SU-DHL-6 (cell line): ENCODE measurements around the gene COG1.

Experiments used
- EZH2phosphoT487 ChIP-seq: fragments of 200-600 bp; sonication (generic), shearing (Covaris generic); conservative IDR thresholded peaks from 2 replicates; pipeline ENCODE4 v1.6.1; 2018; ENCODE audit warnings: mild to moderate bottlenecking, antibody characterized with exemption, low read length, moderate library complexity, mixed read lengths
- TF ChIP-seq, protein P1 (sequence below): fragments of 200-600 bp; sonication (generic); IDR thresholded peaks from one replicate; pipeline ENCODE4 v1.5.1; 2017; ENCODE audit warnings: antibody characterized with exemption, mild to moderate bottlenecking, low read length, moderate library complexity; ENCODE audit not compliant: insufficient read depth, poor library complexity, severe bottlenecking

DNA sequence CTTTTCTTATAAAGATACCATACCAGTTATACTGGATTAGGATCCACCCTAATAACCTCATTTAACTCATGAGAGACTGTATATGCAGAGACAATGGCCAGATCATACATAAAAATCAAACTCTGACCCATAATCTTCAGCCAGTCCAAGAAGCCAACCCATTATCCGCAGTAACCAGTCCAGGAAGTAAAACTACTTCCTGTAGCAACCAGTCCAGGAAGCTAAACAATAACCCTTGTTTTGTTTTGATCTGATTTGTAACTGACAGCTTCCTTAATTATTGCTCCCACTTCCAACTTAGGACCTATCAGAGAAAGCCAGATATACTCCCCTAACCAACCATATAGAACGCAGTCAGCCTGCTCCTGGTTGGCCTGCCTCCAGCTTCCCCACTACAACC lies 47.2 kb upstream of the COG1 start:
- TF ChIP-seq, protein P1, sequence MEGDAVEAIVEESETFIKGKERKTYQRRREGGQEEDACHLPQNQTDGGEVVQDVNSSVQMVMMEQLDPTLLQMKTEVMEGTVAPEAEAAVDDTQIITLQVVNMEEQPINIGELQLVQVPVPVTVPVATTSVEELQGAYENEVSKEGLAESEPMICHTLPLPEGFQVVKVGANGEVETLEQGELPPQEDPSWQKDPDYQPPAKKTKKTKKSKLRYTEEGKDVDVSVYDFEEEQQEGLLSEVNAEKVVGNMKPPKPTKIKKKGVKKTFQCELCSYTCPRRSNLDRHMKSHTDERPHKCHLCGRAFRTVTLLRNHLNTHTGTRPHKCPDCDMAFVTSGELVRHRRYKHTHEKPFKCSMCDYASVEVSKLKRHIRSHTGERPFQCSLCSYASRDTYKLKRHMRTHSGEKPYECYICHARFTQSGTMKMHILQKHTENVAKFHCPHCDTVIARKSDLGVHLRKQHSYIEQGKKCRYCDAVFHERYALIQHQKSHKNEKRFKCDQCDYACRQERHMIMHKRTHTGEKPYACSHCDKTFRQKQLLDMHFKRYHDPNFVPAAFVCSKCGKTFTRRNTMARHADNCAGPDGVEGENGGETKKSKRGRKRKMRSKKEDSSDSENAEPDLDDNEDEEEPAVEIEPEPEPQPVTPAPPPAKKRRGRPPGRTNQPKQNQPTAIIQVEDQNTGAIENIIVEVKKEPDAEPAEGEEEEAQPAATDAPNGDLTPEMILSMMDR: no peak
- no peak for TF ChIP-seq EZH2phosphoT487
